K562 (cell line): ENCODE results near the gene MRPL4. TPM values are rescaled to one million over a fixed set of nuclear protein-coding genes. Genes with fewer than 3 reads are reported as not detected.

Experiments used
- E2F4 ChIP-seq: sonication (generic); formaldehyde crosslinking; IDR thresholded peaks from 2 replicates; pipeline ENCODE4 v1.8.0; 2022; ENCODE audit warnings: mild to moderate bottlenecking, low read depth, missing genetic modification reagents
- E2F6 ChIP-seq, 2 experiments: IDR thresholded peaks; 2 replicates each; pipeline ENCODE4 v1.6.1; 2011; ENCODE audit warnings: borderline replicate concordance in 1 of 2, control low read depth in 1 of 2, low read depth in 1 of 2, low read length in 1 of 2, mild to moderate bottlenecking in 1 of 2, mixed read lengths in 1 of 2, moderate library complexity in 1 of 2; ENCODE audit not compliant: insufficient read depth in 1 of 2, insufficient read length in 1 of 2, poor library complexity in 1 of 2, severe bottlenecking in 1 of 2; ENCODE audit errors: extremely low read depth in 1 of 2
- HES1 ChIP-seq: fragments of 450-650 bp; IDR thresholded peaks from 2 replicates; pipeline ENCODE4 v1.6.1; 2016; ENCODE audit warnings: low read depth, mild to moderate bottlenecking, moderate library complexity
- HLTF ChIP-seq: fragments of 450-650 bp; IDR thresholded peaks from 2 replicates; pipeline ENCODE4 v1.6.1; 2016
- KDM5B ChIP-seq: fragments of 200-600 bp; sonication (generic); IDR thresholded peaks from 2 replicates; pipeline ENCODE4 v1.6.1; 2012; ENCODE audit warnings: low read depth, mild to moderate bottlenecking, moderate library complexity, low read length, control low read depth, inconsistent platforms; ENCODE audit not compliant: insufficient replicate concordance
- POLR2A ChIP-seq: fragments of 450-650 bp; conservative IDR thresholded peaks from 2 replicates; pipeline ENCODE4 v1.6.1; 2016
- SMARCA4 ChIP-seq: fragments of 450-650 bp; IDR thresholded peaks from 2 replicates; pipeline ENCODE4 v1.6.1; 2016
- TARDBP ChIP-seq: fragments of 450-650 bp; IDR thresholded peaks from 2 replicates; pipeline ENCODE4 v1.6.1; 2016
- ZBTB40 ChIP-seq, 2 experiments: fragments of 450-650 bp in 1 of 2; sonication (generic) in 1 of 2; formaldehyde crosslinking in 1 of 2; IDR thresholded peaks; 2 replicates each; pipeline versions ENCODE4 v1.7.1 to v1.9.0; 2016 to 2022; ENCODE audit warnings: inconsistent platforms in 1 of 2, mild to moderate bottlenecking in 1 of 2, missing genetic modification reagents in 1 of 2
- ZNF174 ChIP-seq: fragments of 250-450 bp; sonication (Bioruptor Pico); IDR thresholded peaks from 2 replicates; pipeline ENCODE4 v1.4.0; 2020; ENCODE audit warnings: mild to moderate bottlenecking
- ZNF274 ChIP-seq: IDR thresholded peaks from 2 replicates; pipeline ENCODE4 v1.6.1; 2011; ENCODE audit warnings: low read depth, mild to moderate bottlenecking, low read length, moderate library complexity, borderline replicate concordance
- ZNF76 ChIP-seq: fragments of 250-450 bp; sonication (Bioruptor Pico); IDR thresholded peaks from 2 replicates; pipeline ENCODE4 v1.4.0; 2020; ENCODE audit warnings: mild to moderate bottlenecking, moderate library complexity, borderline replicate concordance
- ZNF785 ChIP-seq: fragments of 250-450 bp; sonication (Bioruptor Pico); IDR thresholded peaks from 2 replicates; pipeline ENCODE4 v1.4.0; 2020; ENCODE audit warnings: mild to moderate bottlenecking
- polyA plus RNA-seq, 8 experiments: library from polyadenylated mRNA; depleted of rRNA in 4 of 8; stranded (reverse) in 5 of 8; unstranded in 3 of 8; fragments of >200 nt; fragmentation: Nextera tagmentation in 2 of 8; fragmentation: Illumina TruSeq in 1 of 8; extraction: Ambion mirVana in 2 of 8; extraction: Trizol in 1 of 8; gene quantifications; 2 replicates each; pipeline versions ENCODE4 v1.2.1 to v1.2.3, GENCODE V29; 2011 to 2014; ENCODE audit warnings: inconsistent platforms in 1 of 8, missing spikeins in 1 of 8
- total RNA-seq, 7 experiments: library from RNA; depleted of rRNA in 6 of 7; stranded (reverse); fragments of >200 nt in 6 of 7; fragmentation: Illumina TruSeq in 2 of 7; extraction: Trizol in 2 of 7; gene quantifications; 2 replicates each; pipeline versions ENCODE4 v1.2.1 to v1.2.3, GENCODE V29; 2011 to 2021; ENCODE audit warnings: low replicate concordance in 1 of 7

The MRPL4 gene
- total and polyA plus RNA-seq, 9 of the 15 experiments (the other 6 are each of a cell fraction or from before 2014, with no cell fraction given): 1.4 to 239 (median 64.9) TPM

GRCh38 chr19:10292789-10293636, 41.0 kb downstream of the MRPL4 start (continued):
- TF ChIP-seq ZBTB40 (IDR thresholded peaks at IDR 0.05): 0 out of 2 replicates have a peak, but pooled peaks have one; percentile 29
- TF ChIP-seq ZBTB40 (CRISPR knock-in tag; IDR thresholded peaks at IDR 0.05): no peak
- TF ChIP-seq ZNF274: no peak
- peak; percentile 38; the same call in 1 of the 2 replicates for TF ChIP-seq POLR2A
- TF ChIP-seq SMARCA4: no peak
- TF ChIP-seq E2F4: peak; percentile 71; the same call in 1 of the 2 replicates
- no peak for TF ChIP-seq HES1
- 0 out of 2 replicates have a peak, but pooled peaks have one; percentile 33 for TF ChIP-seq TARDBP
- peak in 1 of 2 experiments; percentile 37 for TF ChIP-seq E2F6 (IDR thresholded peaks at IDR 0.05; ENCODE audit: borderline replicate concordance in 1 of 2, extremely low read depth in 1 of 2, insufficient read depth in 1 of 2, insufficient read length in 1 of 2, low read depth in 1 of 2, low read length in 1 of 2, poor library complexity in 1 of 2, severe bottlenecking in 1 of 2)
- TF ChIP-seq ZNF76 (CRISPR knock-in tag): no peak
- TF ChIP-seq KDM5B: peak; percentile 33
- no peak for TF ChIP-seq ZNF174 (CRISPR knock-in tag)
- 0 out of 2 replicates have a peak, but pooled peaks have one; percentile 15 for TF ChIP-seq HLTF
- no peak for TF ChIP-seq ZNF785 (CRISPR knock-in tag)
